Ecto neural progenitor cell (in vitro differentiated cells): ENCODE results near the gene EHD4.

Source experiments
- DNase-seq: peaks from one replicate; pipeline ENCODE4 v3.0.0-alpha.2; 2018; ENCODE audit warnings: low spot score

The EHD4 gene

GRCh38 chr15:41858756-41859155, 113.6 kb downstream of the EHD4 start:
- DNase-seq: no peak

GRCh38 chr15:41857316-41857715, 115.0 kb downstream of the EHD4 start:
- no peak for DNase-seq

DNA sequence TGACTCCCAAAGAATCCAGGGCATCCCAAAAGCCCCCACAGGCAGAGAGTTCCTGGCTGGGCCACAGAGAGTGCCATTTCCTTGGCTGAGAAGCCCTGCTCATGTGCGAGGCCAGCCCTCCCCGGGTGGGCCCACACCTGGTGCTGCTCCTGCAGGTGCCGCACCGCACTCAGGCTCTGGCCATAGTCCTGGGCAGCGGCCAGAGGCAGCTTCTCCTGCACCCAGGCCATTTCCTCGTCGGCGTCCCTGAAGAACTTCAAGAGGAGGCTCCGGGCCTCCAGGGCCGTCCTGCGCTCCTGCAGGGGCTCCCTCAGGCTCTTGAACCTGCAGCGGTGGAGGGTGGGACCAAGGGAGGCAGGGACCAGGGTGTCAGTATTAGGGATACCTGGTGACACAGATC, 115.6 kb downstream of the EHD4 start:
- no peak for DNase-seq

- no peak for DNase-seq
Observed at GRCh38 chr15:41856262-41856661, 116.1 kb downstream of the EHD4 start.

DNA sequence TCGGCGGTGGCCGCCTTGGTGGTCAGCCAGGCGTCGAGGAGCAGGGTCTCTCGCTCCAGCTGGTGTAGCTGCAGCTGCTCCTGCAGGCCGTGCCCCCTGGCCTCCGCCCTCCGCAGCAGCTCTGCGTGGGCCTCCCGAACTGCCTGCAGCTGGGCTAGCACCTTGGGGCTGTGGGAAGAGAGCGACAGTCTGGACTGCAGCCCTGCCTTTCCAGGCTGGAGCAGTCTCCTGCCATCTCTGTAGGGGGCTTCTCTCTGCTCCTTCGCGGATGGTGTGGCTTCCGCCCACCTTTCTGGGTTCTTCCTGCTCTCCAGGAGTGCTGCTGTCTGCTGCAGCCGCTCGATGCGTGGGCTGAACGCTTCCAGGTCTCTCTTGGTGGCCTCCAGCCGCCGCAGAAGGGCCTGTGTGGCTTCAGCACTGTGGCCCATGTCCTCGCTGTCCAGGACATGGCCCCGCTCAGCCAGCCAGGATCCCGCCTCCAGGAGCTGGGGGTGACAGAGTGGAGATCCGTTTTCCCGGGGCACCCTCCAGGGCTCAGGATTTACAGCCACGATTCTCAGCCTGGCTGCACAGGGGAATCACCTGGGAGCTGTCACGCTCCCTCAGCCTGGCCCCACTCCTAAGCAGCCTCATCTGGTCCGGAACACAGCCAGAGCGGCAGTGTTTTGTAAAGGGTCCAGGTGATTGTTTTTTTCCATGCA, 116.9 kb downstream of the EHD4 start:
- no peak for DNase-seq

- no peak for DNase-seq
Observed at GRCh38 chr15:41854443-41854842, 117.9 kb downstream of the EHD4 start.

- DNase-seq: no peak
Observed at GRCh38 chr15:41853831-41854230, 118.5 kb downstream of the EHD4 start.

GRCh38 chr15:41852736-41853590, 119.4 kb downstream of the EHD4 start:
- no peak for DNase-seq

GRCh38 chr15:41851755-41852370, 120.5 kb downstream of the EHD4 start:
- no peak for DNase-seq

- no peak for DNase-seq
Observed at GRCh38 chr15:41851167-41851523, 121.2 kb downstream of the EHD4 start.

- no peak for DNase-seq
Observed at GRCh38 chr15:41850482-41851166, 121.7 kb downstream of the EHD4 start.

DNA sequence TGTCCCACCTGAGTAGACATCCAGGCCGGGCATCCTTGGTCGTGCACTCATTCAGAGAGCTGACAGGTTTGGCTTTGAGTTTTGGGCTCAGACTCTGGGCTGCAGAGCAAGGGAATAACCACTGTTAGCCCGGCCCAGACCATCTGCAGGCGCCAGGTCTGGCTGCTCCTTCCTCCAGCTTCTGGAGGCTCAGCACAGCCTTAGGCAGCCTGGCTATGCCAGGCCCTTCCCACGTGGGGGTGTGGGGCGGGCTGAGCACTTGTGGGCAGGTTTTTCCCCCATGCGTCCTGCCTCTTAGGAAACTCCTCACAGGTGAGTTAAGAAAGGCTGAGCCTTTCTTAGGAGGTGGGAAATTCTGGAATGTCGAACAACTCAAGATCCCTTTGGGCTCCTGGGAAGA, 122.5 kb downstream of the EHD4 start:
- DNase-seq: no peak

- no peak for DNase-seq
Observed at GRCh38 chr15:41849204-41849603, 123.2 kb downstream of the EHD4 start.

GRCh38 chr15:41848631-41849030, 123.7 kb downstream of the EHD4 start:
- no peak for DNase-seq

DNA sequence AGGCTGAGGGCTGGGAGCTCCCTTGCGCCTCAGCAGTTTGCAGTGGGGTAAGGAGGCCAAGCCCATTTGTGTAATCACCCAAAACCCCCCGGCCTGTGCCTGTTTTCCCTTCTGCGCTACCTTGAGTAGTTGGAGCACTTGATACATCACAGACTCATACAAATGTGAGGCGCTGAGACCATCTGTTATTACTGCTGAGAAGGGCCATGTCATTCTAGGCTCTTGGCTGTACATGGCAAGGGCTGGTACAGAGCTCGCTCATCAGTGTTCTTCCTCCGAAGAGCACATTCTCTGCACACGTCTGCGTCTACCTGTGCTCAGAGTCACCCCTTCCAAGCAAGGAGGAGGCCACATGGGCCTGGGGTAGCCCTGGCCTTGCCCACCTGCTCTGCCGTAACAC, 124.4 kb downstream of the EHD4 start:
- no peak for DNase-seq

DNA sequence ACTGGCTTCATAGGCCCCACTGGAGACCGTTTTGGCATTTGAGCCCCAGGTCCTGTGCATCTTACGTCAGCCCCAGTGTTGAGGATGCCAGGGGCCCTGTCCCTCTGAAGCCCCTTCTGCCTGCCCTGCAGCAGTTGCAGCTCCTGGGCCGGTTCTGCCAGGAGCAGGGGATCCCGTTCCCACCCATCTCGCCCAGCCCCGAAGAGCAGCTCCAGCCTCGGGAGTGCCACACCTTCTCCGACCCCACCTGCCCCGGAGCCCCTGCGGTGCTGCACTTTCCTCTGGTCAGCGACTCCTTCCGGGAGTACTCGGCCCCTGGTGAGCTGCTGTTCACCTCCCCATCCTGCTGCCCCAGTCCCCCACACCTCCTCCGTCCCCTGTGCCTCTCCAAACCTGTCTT, 125.2 kb downstream of the EHD4 start:
- DNase-seq: no peak
